SH-SY5Y (cell line): Measurements from ENCODE around the gene PRDM8.

Experiments
- GATA2 ChIP-seq: IDR thresholded peaks from 2 replicates; pipeline ENCODE4 v1.6.1; 2011; ENCODE audit warnings: mild to moderate bottlenecking, low read depth, low read length
- GATA3 ChIP-seq: IDR thresholded peaks from 2 replicates; pipeline ENCODE4 v1.6.1; 2011; ENCODE audit warnings: low read depth, mild to moderate bottlenecking, low read length, moderate library complexity

DNA sequence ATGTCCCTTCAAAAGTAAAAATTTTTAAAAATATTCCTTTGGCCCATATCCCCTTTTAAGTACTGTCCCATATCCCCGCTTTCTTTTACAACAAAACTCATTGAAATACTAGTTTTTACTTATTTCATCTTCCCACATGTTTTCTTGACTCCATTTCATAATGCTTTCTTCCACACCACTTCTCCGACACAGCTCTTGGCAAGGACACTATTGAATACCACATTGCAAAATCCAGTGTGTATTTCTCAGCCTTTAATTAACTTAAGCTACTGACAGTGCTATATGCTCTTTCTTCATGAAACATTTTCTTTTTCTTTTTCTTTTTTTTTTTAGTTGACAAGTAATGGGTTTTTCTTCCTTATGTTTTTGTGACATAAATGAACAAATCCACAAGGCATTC is 28.8 kb downstream of the PRDM8 start:
- TF ChIP-seq GATA3: no peak
- no peak for TF ChIP-seq GATA2
